Peyer's patch (tissue), 4 donors: Measurements from ENCODE around the gene RARB. TPM values are rescaled to one million over a fixed set of nuclear protein-coding genes. Genes with fewer than 3 reads are reported as not detected.

Experiments used
- DNase-seq, 3 donors: peaks; one replicate each; pipeline ENCODE4 v3.0.0-alpha.2; 2017 to 2019
- H3K27ac ChIP-seq, 4 donors: fragments of 200-600 bp; sonication (generic); one replicate each; pipeline ENCODE4 v1.5.1; 2016 to 2019
- H3K27me3 ChIP-seq, 2 donors: fragments of 200-600 bp; sonication (generic); one replicate each; pipeline ENCODE4 v1.5.1; 2019
- H3K36me3 ChIP-seq, 3 donors: fragments of 200-600 bp; sonication (generic); one replicate each; pipeline ENCODE4 v1.5.1; 2016 to 2019
- H3K4me1 ChIP-seq, 4 donors: fragments of 200-600 bp; sonication (generic); one replicate each; pipeline ENCODE4 v1.5.1; 2016 to 2019
- H3K4me3 ChIP-seq, 4 donors: fragments of 200-600 bp; sonication (generic); 1 replicate in 3 of 4; 2 replicates in 1 of 4; pipeline ENCODE4 v1.5.1; 2016 to 2019; ENCODE audit warnings: mild to moderate bottlenecking in 1 of 4
- H3K9me3 ChIP-seq, 4 donors: fragments of 200-600 bp; sonication (generic); one replicate each; pipeline ENCODE4 v1.5.1; 2016 to 2019; ENCODE audit warnings: mild to moderate bottlenecking in 1 of 4
- CTCF ChIP-seq, 6 experiments: fragments of 450-650 bp in 4 of 6; fragments of 200-600 bp in 2 of 6; sonication (generic) in 1 of 6; IDR thresholded peaks; one replicate each; pipeline ENCODE4 v1.5.1; 2017 to 2019; ENCODE audit warnings: antibody characterized with exemption in 6 of 6, mild to moderate bottlenecking in 3 of 6, moderate library complexity in 1 of 6
- POLR2A ChIP-seq, 2 donors: fragments of 450-650 bp; IDR thresholded peaks; one replicate each; pipeline ENCODE4 v1.5.1; 2017; ENCODE audit warnings: antibody characterized with exemption in 2 of 2, mild to moderate bottlenecking in 2 of 2, moderate library complexity in 2 of 2
- total RNA-seq, 4 donors: library from RNA; depleted of rRNA; stranded (reverse); fragments of >200 nt; gene quantifications; one replicate each; pipeline ENCODE4 v1.1.0, GENCODE V29; 2016

The RARB gene
- total RNA-seq = 1 to 10 TPM in 3 of 4 donors, under 1 TPM in 1; 0.53 to 4.1 (median 2.9) TPM

- TF ChIP-seq CTCF (IDR thresholded peaks at IDR 0.05) = no peak
- TF ChIP-seq POLR2A (IDR thresholded peaks at IDR 0.05) = peak; percentile 66 to 91
- Histone ChIP-seq H3K27ac (peak within 1 kb of the TSS; percentile 51 to 78 (median 64)), H3K27me3 (no peaks in the 10 kb centered on the region), H3K9me3 (no peaks in the 10 kb centered on the region), H3K4me1 (peaks cover 0 to 7% (median 0%) of the 10 kb centered on the region in 4 donors), H3K36me3 (no peaks in the 10 kb centered on the region), H3K4me3 (peak within 1 kb of the TSS; percentile 19 to 70 (median 40))
- DNase-seq = peak in 2 of 3 donors; percentile 70 to 72
Observed at GRCh38 chr3:25427942-25428788, at the start of gene RARB. TSS of gene RARB (plus strand) at chr3:25428263. CDS start at chr3:25428732, 469 bp downstream.

GRCh38 chr3:25378786-25379311 is 49.2 kb upstream of the RARB start:
- Histone ChIP-seq H3K4me1 (peaks cover 0 to 6% (median 0%) of the 10 kb centered on the region in 4 donors), H3K27me3 (no peaks in the 10 kb centered on the region), H3K9me3 (no peaks in the 10 kb centered on the region), H3K36me3 (no peaks in the 10 kb centered on the region), H3K27ac (no peak overlapping the region), H3K4me3 (no peak overlapping the region)
- TF ChIP-seq POLR2A (IDR thresholded peaks at IDR 0.05) (no peak), CTCF (IDR thresholded peaks at IDR 0.05) (no peak)
- no peak for DNase-seq

GRCh38 chr3:25380222-25380739 is 47.8 kb upstream of the RARB start:
- no peaks in the 10 kb centered on the region for H3K9me3 ChIP-seq
- peaks cover 0 to 6% (median 0%) of the 10 kb centered on the region in 4 donors for H3K4me1 ChIP-seq
- no peaks in the 10 kb centered on the region for H3K36me3 ChIP-seq
- no peak overlapping the region for H3K27ac ChIP-seq
- H3K27me3 ChIP-seq = no peaks in the 10 kb centered on the region
- TF ChIP-seq CTCF (IDR thresholded peaks at IDR 0.05) (no peak), POLR2A (IDR thresholded peaks at IDR 0.05) (no peak)
- no peak overlapping the region for H3K4me3 ChIP-seq
- no peak for DNase-seq

GRCh38 chr3:25381083-25381482 is 47.0 kb upstream of the RARB start:
- no peaks in the 10 kb centered on the region for H3K36me3 ChIP-seq
- TF ChIP-seq CTCF (IDR thresholded peaks at IDR 0.05) (no peak), POLR2A (IDR thresholded peaks at IDR 0.05) (no peak)
- H3K4me3 ChIP-seq = no peak overlapping the region
- H3K4me1 ChIP-seq = peaks cover 0 to 6% (median 0%) of the 10 kb centered on the region in 4 donors
- no peaks in the 10 kb centered on the region for H3K27me3 ChIP-seq
- no peak for DNase-seq
- no peaks in the 10 kb centered on the region for H3K9me3 ChIP-seq
- H3K27ac ChIP-seq = no peak overlapping the region

GRCh38 chr3:25384471-25384870 is 43.6 kb upstream of the RARB start:
- Histone ChIP-seq H3K4me1 (peaks cover 0 to 6% (median 0%) of the 10 kb centered on the region in 4 donors), H3K36me3 (no peaks in the 10 kb centered on the region), H3K27ac (no peak overlapping the region), H3K4me3 (no peak overlapping the region), H3K9me3 (no peaks in the 10 kb centered on the region), H3K27me3 (no peaks in the 10 kb centered on the region)
- DNase-seq = no peak
- TF ChIP-seq CTCF (IDR thresholded peaks at IDR 0.05) (no peak), POLR2A (IDR thresholded peaks at IDR 0.05) (no peak)
